ENCODE data around the gene PDE4D. TPM values are rescaled to one million over a fixed set of nuclear protein-coding genes. Genes with fewer than 3 reads are reported as not detected.

Gene PDE4D
- total RNA-seq, 2 experiments from 2014 or later: 75.5 to 80.7 TPM

DNA sequence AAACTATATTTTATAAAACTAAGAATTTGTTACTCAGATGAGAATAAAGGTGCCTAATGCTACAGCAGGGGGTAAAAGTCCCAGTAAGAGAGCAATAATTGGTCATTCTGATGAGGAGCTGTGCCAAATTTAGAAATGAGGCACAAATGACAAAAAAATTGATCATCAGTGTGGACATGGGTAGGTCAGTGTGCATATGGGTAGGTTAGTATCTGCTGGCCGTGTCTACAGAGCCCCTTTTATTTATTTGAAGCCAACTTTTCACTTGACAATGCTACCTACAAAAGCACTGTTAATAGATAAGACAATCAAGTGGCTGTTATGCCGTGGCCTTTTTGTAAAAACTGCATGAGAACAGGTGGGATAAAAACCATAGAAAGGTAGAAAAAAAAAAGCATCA, 856.1 kb downstream of the PDE4D start:
- Mint-ChIP-seq H3K9me3 (no peaks in the 10 kb centered on the region), H3K4me3 (peak overlapping the region; percentile 89), H3K36me3 (ENCODE audit: low read depth) (peaks cover 58% of the 10 kb centered on the region), H3K4me1 (ENCODE audit: low read depth) (peaks cover 51% of the 10 kb centered on the region), H3K27ac (peak overlapping the region; percentile 85), H3K27me3 (no peaks in the 10 kb centered on the region)
- ChIA-PET POLR2A (interaction anchor here (2.1 to 4.3 kb wide), 2 partner anchors 87 to 90 kb away, joined by 17 to 35 read pairs; no protein-coding TSS in a partner anchor), CTCF (interaction anchor here (3.3 to 6.4 kb wide), 4 partner anchors 87 to 151 kb away, joined by 12 to 135 read pairs (median 34); no protein-coding TSS in a partner anchor)
- TF ChIP-seq, protein P1, sequence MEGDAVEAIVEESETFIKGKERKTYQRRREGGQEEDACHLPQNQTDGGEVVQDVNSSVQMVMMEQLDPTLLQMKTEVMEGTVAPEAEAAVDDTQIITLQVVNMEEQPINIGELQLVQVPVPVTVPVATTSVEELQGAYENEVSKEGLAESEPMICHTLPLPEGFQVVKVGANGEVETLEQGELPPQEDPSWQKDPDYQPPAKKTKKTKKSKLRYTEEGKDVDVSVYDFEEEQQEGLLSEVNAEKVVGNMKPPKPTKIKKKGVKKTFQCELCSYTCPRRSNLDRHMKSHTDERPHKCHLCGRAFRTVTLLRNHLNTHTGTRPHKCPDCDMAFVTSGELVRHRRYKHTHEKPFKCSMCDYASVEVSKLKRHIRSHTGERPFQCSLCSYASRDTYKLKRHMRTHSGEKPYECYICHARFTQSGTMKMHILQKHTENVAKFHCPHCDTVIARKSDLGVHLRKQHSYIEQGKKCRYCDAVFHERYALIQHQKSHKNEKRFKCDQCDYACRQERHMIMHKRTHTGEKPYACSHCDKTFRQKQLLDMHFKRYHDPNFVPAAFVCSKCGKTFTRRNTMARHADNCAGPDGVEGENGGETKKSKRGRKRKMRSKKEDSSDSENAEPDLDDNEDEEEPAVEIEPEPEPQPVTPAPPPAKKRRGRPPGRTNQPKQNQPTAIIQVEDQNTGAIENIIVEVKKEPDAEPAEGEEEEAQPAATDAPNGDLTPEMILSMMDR (IDR thresholded peaks at IDR 0.05): no peak
- ATAC-seq (no peak), DNase-seq (no peak)
- intact Hi-C loops (cut with micrococcal nuclease): loop anchor here (2.0 to 5.0 kb wide), 2 partner anchors 60 to 137 kb away; no protein-coding TSS in a partner anchor

DNA sequence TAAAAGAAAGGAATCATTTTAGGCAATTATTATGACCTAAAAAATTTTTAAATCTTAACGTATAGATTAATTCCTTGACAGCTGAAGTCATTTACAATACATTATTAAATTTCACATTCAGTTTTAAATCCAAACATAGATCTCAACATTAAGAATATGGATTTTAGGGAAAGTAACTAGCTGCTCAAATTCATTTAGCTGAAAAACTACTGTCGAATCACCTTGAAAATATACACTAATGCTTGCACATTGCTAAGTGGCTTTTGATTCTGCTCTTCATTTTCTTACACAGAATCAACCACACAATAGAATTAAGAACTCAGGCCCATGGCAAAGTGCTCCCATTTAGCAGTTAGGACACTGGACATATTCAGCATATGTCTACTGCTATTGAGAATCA, 856.5 kb downstream of the PDE4D start:
- peaks cover 46% of the 10 kb centered on the region for H3K4me1 Mint-ChIP-seq (ENCODE audit: low read depth)
- TF ChIP-seq, protein P1 (IDR thresholded peaks at IDR 0.05): no peak
- ChIA-PET CTCF (interaction anchor here (0.8 to 6.4 kb wide), 7 partner anchors 62 to 151 kb away, joined by 3 to 135 read pairs (median 32); no protein-coding TSS in a partner anchor), POLR2A (interaction anchor here (2.1 to 4.3 kb wide), 2 partner anchors 87 to 91 kb away, joined by 17 to 35 read pairs; no protein-coding TSS in a partner anchor)
- H3K36me3 Mint-ChIP-seq (ENCODE audit: low read depth): peaks cover 58% of the 10 kb centered on the region
- H3K9me3 Mint-ChIP-seq: no peaks in the 10 kb centered on the region
- DNase-seq: no peak
- H3K4me3 Mint-ChIP-seq: peak overlapping the region; percentile 89
- intact Hi-C loops (cut with micrococcal nuclease): loop anchor here (2.0 to 5.0 kb wide), 2 partner anchors 60 to 138 kb away; no protein-coding TSS in a partner anchor
- peak overlapping the region; percentile 85 for H3K27ac Mint-ChIP-seq
- ATAC-seq: no peak
- no peaks in the 10 kb centered on the region for H3K27me3 Mint-ChIP-seq

DNA sequence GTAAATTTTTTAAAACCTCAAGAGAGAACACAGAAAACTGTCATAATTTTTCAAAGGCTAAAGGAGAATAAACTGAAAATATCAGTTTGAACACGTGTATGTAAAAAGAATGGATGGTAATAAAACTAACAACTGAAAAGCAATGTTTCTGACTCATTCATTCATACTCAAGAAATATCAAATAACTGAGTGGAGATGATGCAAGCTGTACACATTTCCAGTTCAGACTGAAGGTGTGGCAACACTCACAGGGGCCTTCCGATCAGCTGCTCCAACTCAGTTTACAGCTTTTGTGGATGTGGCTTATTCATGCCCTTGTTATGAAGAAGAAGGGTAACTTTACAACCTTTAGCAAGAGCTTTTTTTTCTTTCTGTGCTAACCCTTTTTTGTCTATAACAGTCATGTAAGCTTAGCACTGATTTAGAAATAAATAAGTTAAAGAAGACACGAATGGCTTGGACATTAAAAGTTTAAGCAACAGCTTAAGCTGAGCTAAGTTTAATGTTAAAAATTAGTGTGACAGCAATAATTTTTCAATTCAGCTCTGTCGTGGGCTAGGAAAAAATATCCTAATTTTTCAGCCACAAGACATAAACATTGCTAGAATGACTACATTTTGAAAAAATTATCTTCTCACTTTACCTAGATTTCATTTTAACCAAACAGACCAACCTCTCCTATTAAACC, 857.1 kb downstream of the PDE4D start:
- TF ChIP-seq, protein P1 (IDR thresholded peaks at IDR 0.05): no peak
- intact Hi-C loops (cut with micrococcal nuclease): loop anchor here (2.0 to 5.0 kb wide), 2 partner anchors 61 to 138 kb away; no protein-coding TSS in a partner anchor
- H3K27me3 Mint-ChIP-seq: no peaks in the 10 kb centered on the region
- POLR2A ChIA-PET: interaction anchor here (0.8 to 4.3 kb wide), 4 partner anchors 80 to 110 kb away, joined by 3 to 35 read pairs (median 10); no protein-coding TSS in a partner anchor
- peak overlapping the region; percentile 85 for H3K27ac Mint-ChIP-seq
- ATAC-seq (peak; percentile 35), DNase-seq (peak; percentile 80)
- no peaks in the 10 kb centered on the region for H3K9me3 Mint-ChIP-seq
- CTCF ChIA-PET: interaction anchor here (0.8 to 6.4 kb wide), 12 partner anchors 21 to 152 kb away, joined by 3 to 135 read pairs (median 14); no protein-coding TSS in a partner anchor
- H3K4me1 Mint-ChIP-seq (ENCODE audit: low read depth): peaks cover 44% of the 10 kb centered on the region
- H3K4me3 Mint-ChIP-seq: peak overlapping the region; percentile 89
- peaks cover 61% of the 10 kb centered on the region for H3K36me3 Mint-ChIP-seq (ENCODE audit: low read depth)

DNA sequence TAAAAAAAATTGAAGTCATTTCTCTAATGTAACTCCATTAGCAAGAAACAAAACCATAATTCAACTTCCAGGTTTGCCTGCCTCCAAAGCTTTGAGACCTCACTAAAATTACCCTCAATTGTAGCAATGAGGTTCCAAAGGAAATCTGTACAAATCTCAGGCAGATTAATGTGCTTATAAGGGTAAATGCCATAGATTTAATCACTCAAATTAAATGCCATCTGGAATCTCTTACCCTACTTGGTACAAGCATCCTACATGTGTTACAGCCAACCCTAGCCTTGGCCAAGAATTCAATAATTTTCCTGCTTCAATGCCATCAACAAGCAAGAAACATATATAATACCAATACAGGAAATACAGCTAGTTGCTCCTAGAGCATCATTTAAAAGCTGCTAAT, 857.8 kb downstream of the PDE4D start:
- CTCF ChIA-PET: interaction anchor here (1.0 to 6.4 kb wide), 18 partner anchors 9 to 153 kb away, joined by 3 to 135 read pairs (median 11); no protein-coding TSS in a partner anchor

More for the DNA sequence above, 857.8 kb downstream of the PDE4D start:
- POLR2A ChIA-PET: interaction anchor here (1.4 to 4.3 kb wide), 4 partner anchors 89 to 146 kb away, joined by 3 to 35 read pairs (median 10); no protein-coding TSS in a partner anchor
- intact Hi-C loops (cut with micrococcal nuclease): loop anchor here (2.0 to 5.0 kb wide), 2 partner anchors 62 to 139 kb away; no protein-coding TSS in a partner anchor
- TF ChIP-seq, protein P1 (IDR thresholded peaks at IDR 0.05): no peak
- DNase-seq (no peak), ATAC-seq (no peak)
- Mint-ChIP-seq H3K36me3 (ENCODE audit: low read depth) (peaks cover 66% of the 10 kb centered on the region), H3K4me3 (peak overlapping the region; percentile 89), H3K27me3 (no peaks in the 10 kb centered on the region), H3K4me1 (ENCODE audit: low read depth) (peaks cover 42% of the 10 kb centered on the region), H3K27ac (peak overlapping the region; percentile 85), H3K9me3 (no peaks in the 10 kb centered on the region)
